ENCODE measurements around the gene LDLRAD2. TPM values are rescaled to one million over a fixed set of nuclear protein-coding genes. Genes with fewer than 3 reads are reported as not detected.

Gene LDLRAD2
- total and polyA plus RNA-seq, 2 donors, result 0.14 to 1.9 TPM

DNA sequence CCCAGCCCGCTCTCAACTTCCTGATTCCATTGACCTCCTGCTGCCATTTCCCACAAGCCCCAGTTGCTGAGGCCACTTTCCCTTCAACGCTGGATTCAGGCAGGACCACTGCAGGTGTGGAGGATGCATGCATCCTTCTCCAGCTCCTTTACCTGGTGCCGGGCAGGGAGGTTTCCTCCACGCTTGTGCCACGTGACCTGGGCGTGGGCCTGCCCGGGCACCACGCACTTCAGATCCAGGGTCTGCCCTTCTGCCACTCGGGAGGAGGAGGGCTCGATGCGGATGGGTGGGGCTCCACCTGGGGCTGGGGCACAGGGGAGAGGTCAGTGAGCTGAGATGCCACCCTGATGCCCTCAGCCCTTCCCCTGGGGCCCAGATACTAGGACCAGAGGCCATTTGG, 31.9 kb downstream of the LDLRAD2 start:
- Histone ChIP-seq H3K9me3 (ENCODE audit: control insufficient read depth in 2 of 2, insufficient read depth in 1 of 2, low read length in 1 of 2) (no peaks in the 10 kb centered on the region), H3K4me1 (ENCODE audit: control insufficient read depth in 2 of 2, insufficient read depth in 2 of 2, low read length in 2 of 2) (no peaks in the 10 kb centered on the region), H3K36me3 (ENCODE audit: control insufficient read depth in 2 of 2, insufficient read depth in 2 of 2, low read length in 1 of 2) (no peaks in the 10 kb centered on the region), H3K4me3 (ENCODE audit: low read length in 2 of 2) (no peak overlapping the region), H3K27ac (ENCODE audit: low read depth in 1 of 2, low read length in 1 of 2) (no peak overlapping the region), H3K27me3 (ENCODE audit: control insufficient read depth in 2 of 2, insufficient read depth in 1 of 2, low read length in 1 of 2) (no peaks in the 10 kb centered on the region)
- 96% methylated on average over 11 of the region's 11 CpGs for WGBS
- DNase-seq (ENCODE audit: low read depth in 6 of 9, low spot score in 9 of 9), result no peak

- Histone ChIP-seq H3K27me3 (ENCODE audit: control insufficient read depth in 2 of 2, insufficient read depth in 1 of 2, low read length in 1 of 2) (no peaks in the 10 kb centered on the region), H3K4me1 (ENCODE audit: control insufficient read depth in 2 of 2, insufficient read depth in 2 of 2, low read length in 2 of 2) (no peaks in the 10 kb centered on the region), H3K27ac (ENCODE audit: low read depth in 1 of 2, low read length in 1 of 2) (no peak overlapping the region), H3K9me3 (ENCODE audit: control insufficient read depth in 2 of 2, insufficient read depth in 1 of 2, low read length in 1 of 2) (no peaks in the 10 kb centered on the region), H3K36me3 (ENCODE audit: control insufficient read depth in 2 of 2, insufficient read depth in 2 of 2, low read length in 1 of 2) (no peaks in the 10 kb centered on the region), H3K4me3 (ENCODE audit: low read length in 2 of 2) (no peak overlapping the region)
- 96% methylated on average over 33 of the region's 33 CpGs for WGBS
- no peak for DNase-seq (ENCODE audit: low read depth in 6 of 9, low spot score in 9 of 9)
Observed at GRCh38 chr1:21845646-21846641, 33.9 kb downstream of the LDLRAD2 start.

GRCh38 chr1:21847223-21848205, 35.4 kb downstream of the LDLRAD2 start:
- H3K4me3 ChIP-seq (ENCODE audit: low read length in 2 of 2), result no peak overlapping the region
- no peaks in the 10 kb centered on the region for H3K27me3 ChIP-seq (ENCODE audit: control insufficient read depth in 2 of 2, insufficient read depth in 1 of 2, low read length in 1 of 2)
- no peaks in the 10 kb centered on the region for H3K36me3 ChIP-seq (ENCODE audit: control insufficient read depth in 2 of 2, insufficient read depth in 2 of 2, low read length in 1 of 2)
- no peak overlapping the region for H3K27ac ChIP-seq (ENCODE audit: low read depth in 1 of 2, low read length in 1 of 2)
- 97% methylated on average over 47 of the region's 47 CpGs for WGBS
- H3K9me3 ChIP-seq (ENCODE audit: control insufficient read depth in 2 of 2, insufficient read depth in 1 of 2, low read length in 1 of 2), result no peaks in the 10 kb centered on the region
- DNase-seq (ENCODE audit: low read depth in 6 of 9, low spot score in 9 of 9), result no peak
- no peaks in the 10 kb centered on the region for H3K4me1 ChIP-seq (ENCODE audit: control insufficient read depth in 2 of 2, insufficient read depth in 2 of 2, low read length in 2 of 2)

GRCh38 chr1:21848524-21849174, 36.6 kb downstream of the LDLRAD2 start:
- no peak overlapping the region for H3K27ac ChIP-seq (ENCODE audit: low read depth in 1 of 2, low read length in 1 of 2)

GRCh38 chr1:21849909-21850576, 38.0 kb downstream of the LDLRAD2 start:
- no peaks in the 10 kb centered on the region for H3K4me1 ChIP-seq (ENCODE audit: control insufficient read depth in 2 of 2, insufficient read depth in 2 of 2, low read length in 2 of 2)
- 96% methylated on average over 30 of the region's 30 CpGs for WGBS
- H3K4me3 ChIP-seq (ENCODE audit: low read length in 2 of 2), result no peak overlapping the region
- DNase-seq (ENCODE audit: low read depth in 6 of 9, low spot score in 9 of 9), result no peak
- H3K9me3 ChIP-seq (ENCODE audit: control insufficient read depth in 2 of 2, insufficient read depth in 1 of 2, low read length in 1 of 2), result no peaks in the 10 kb centered on the region
- no peaks in the 10 kb centered on the region for H3K36me3 ChIP-seq (ENCODE audit: control insufficient read depth in 2 of 2, insufficient read depth in 2 of 2, low read length in 1 of 2)
- no peak overlapping the region for H3K27ac ChIP-seq (ENCODE audit: low read depth in 1 of 2, low read length in 1 of 2)
- no peaks in the 10 kb centered on the region for H3K27me3 ChIP-seq (ENCODE audit: control insufficient read depth in 2 of 2, insufficient read depth in 1 of 2, low read length in 1 of 2)

More at GRCh38 chr1:21848524-21849174, 36.6 kb downstream of the LDLRAD2 start:
- Histone ChIP-seq H3K4me3 (ENCODE audit: low read length in 2 of 2) (no peak overlapping the region), H3K27me3 (ENCODE audit: control insufficient read depth in 2 of 2, insufficient read depth in 1 of 2, low read length in 1 of 2) (no peaks in the 10 kb centered on the region), H3K4me1 (ENCODE audit: control insufficient read depth in 2 of 2, insufficient read depth in 2 of 2, low read length in 2 of 2) (no peaks in the 10 kb centered on the region), H3K36me3 (ENCODE audit: control insufficient read depth in 2 of 2, insufficient read depth in 2 of 2, low read length in 1 of 2) (no peaks in the 10 kb centered on the region), H3K9me3 (ENCODE audit: control insufficient read depth in 2 of 2, insufficient read depth in 1 of 2, low read length in 1 of 2) (no peaks in the 10 kb centered on the region)
- no peak for DNase-seq (ENCODE audit: low read depth in 6 of 9, low spot score in 9 of 9)
- 97% methylated on average over 17 of the region's 17 CpGs for WGBS

DNA sequence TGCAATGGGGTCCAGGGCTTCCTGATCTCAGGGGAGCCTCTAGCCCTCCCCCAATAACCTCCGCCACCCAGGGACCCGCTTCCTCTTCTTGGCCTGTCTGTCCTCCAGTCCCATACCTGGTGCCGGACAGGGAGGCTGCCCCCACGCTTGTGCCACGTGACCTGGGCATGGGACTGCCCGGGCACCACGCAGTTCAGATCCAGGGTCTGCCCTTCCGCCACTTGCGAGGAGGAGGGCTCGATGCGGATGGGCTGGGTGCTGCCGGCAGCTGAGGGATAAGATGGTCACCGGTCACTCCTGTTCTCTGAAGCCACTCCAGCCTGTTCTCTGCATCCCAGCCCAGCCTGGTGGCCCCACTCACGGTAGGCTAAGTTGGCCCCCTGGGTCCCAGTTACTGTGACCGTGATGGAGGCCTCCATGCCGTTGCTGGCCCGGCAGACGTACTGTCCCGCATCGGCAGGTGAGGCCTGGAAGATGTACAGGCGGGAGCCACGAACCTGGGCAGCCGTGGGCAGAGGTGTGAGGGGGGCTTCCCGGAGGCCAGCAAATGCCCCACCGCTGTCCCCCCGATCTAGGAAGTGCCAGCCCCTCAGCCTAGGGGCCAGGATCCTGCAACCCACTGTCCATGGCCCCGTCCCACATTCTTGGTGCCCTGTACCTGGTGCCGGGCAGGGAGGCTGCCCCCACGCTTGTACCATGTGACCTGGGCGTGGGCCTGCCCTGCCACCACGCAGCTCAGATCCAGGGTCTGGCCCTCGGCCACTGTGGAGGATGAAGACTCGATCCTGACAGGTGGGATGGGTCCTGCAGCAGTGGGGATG, 39.6 kb downstream of the LDLRAD2 start:
- DNase-seq (ENCODE audit: low read depth in 6 of 9, low spot score in 9 of 9), result no peak
- Histone ChIP-seq H3K4me3 (ENCODE audit: low read length in 2 of 2) (no peak overlapping the region), H3K27me3 (ENCODE audit: control insufficient read depth in 2 of 2, insufficient read depth in 1 of 2, low read length in 1 of 2) (no peaks in the 10 kb centered on the region), H3K27ac (ENCODE audit: low read depth in 1 of 2, low read length in 1 of 2) (no peak overlapping the region), H3K9me3 (ENCODE audit: control insufficient read depth in 2 of 2, insufficient read depth in 1 of 2, low read length in 1 of 2) (no peaks in the 10 kb centered on the region), H3K4me1 (ENCODE audit: control insufficient read depth in 2 of 2, insufficient read depth in 2 of 2, low read length in 2 of 2) (no peaks in the 10 kb centered on the region), H3K36me3 (ENCODE audit: control insufficient read depth in 2 of 2, insufficient read depth in 2 of 2, low read length in 1 of 2) (no peaks in the 10 kb centered on the region)
- 96% methylated on average over 33 of the region's 33 CpGs for WGBS

- Histone ChIP-seq H3K36me3 (ENCODE audit: control insufficient read depth in 2 of 2, insufficient read depth in 2 of 2, low read length in 1 of 2) (no peaks in the 10 kb centered on the region), H3K9me3 (ENCODE audit: control insufficient read depth in 2 of 2, insufficient read depth in 1 of 2, low read length in 1 of 2) (no peaks in the 10 kb centered on the region), H3K27me3 (ENCODE audit: control insufficient read depth in 2 of 2, insufficient read depth in 1 of 2, low read length in 1 of 2) (no peaks in the 10 kb centered on the region), H3K4me1 (ENCODE audit: control insufficient read depth in 2 of 2, insufficient read depth in 2 of 2, low read length in 2 of 2) (no peaks in the 10 kb centered on the region), H3K4me3 (ENCODE audit: low read length in 2 of 2) (no peak overlapping the region), H3K27ac (ENCODE audit: low read depth in 1 of 2, low read length in 1 of 2) (no peak overlapping the region)
- no peak for DNase-seq (ENCODE audit: low read depth in 6 of 9, low spot score in 9 of 9)
- WGBS, result 93% methylated on average over 29 of the region's 29 CpGs
Observed at GRCh38 chr1:21852282-21853130, 40.4 kb downstream of the LDLRAD2 start.
